HCT116 (cell line): ENCODE data around the gene PRPH2.

ENCODE experiments used
- CTCF ChIP-seq, 3 experiments: fragments of 200-600 bp in 1 of 3; sonication (generic) in 1 of 3; IDR thresholded peaks in 2 of 3; conservative IDR thresholded peaks in 1 of 3; 2 replicates each; pipeline ENCODE4 v1.5.1; 2012 to 2017; ENCODE audit warnings: low read depth in 2 of 3, low read length in 2 of 3, antibody characterized with exemption in 1 of 3, borderline replicate concordance in 1 of 3, control low read depth in 1 of 3, mild to moderate bottlenecking in 1 of 3, mixed read lengths in 1 of 3, mixed run types in 1 of 3, moderate library complexity in 1 of 3; ENCODE audit not compliant: insufficient read depth in 1 of 3
- EGR1 ChIP-seq: IDR thresholded peaks from 2 replicates; pipeline ENCODE4 v1.6.1; 2012; ENCODE audit warnings: low read depth
- ELF1 ChIP-seq: IDR thresholded peaks from 2 replicates; pipeline ENCODE4 v1.6.1; 2012; ENCODE audit warnings: low read depth, borderline replicate concordance
- EZH2 ChIP-seq: fragments of 200-600 bp; sonication (generic); IDR thresholded peaks from 2 replicates; pipeline ENCODE4 v1.6.1; 2017; ENCODE audit warnings: antibody characterized with exemption, mixed run types
- EZH2phosphoT487 ChIP-seq: fragments of 200-600 bp; IDR thresholded peaks from 2 replicates; pipeline ENCODE4 v1.6.1; 2018; ENCODE audit warnings: antibody characterized with exemption, borderline replicate concordance
- FOSL1 ChIP-seq: IDR thresholded peaks from 2 replicates; pipeline ENCODE4 v1.6.1; 2012; ENCODE audit warnings: low read depth
- JUND ChIP-seq: IDR thresholded peaks from 2 replicates; pipeline ENCODE4 v1.6.1; 2012
- MAX ChIP-seq: IDR thresholded peaks from 2 replicates; pipeline ENCODE4 v1.6.1; 2012
- POLR2A ChIP-seq: IDR thresholded peaks from 2 replicates; pipeline ENCODE4 v1.7.0; 2011; ENCODE audit warnings: borderline replicate concordance; ENCODE audit not compliant: insufficient read depth, insufficient read length; ENCODE audit errors: extremely low read depth
- POLR2AphosphoS5 ChIP-seq: IDR thresholded peaks from 2 replicates; pipeline ENCODE4 v1.6.1; 2011; ENCODE audit warnings: mild to moderate bottlenecking, low read depth, low read length, moderate library complexity
- RAD21 ChIP-seq: IDR thresholded peaks from 2 replicates; pipeline ENCODE4 v1.6.1; 2012; ENCODE audit warnings: low read depth, mild to moderate bottlenecking
- SIN3A ChIP-seq: IDR thresholded peaks from 2 replicates; pipeline ENCODE4 v1.6.1; 2012; ENCODE audit warnings: low read depth
- TCF7L2 ChIP-seq: IDR thresholded peaks from 2 replicates; pipeline ENCODE4 v1.7.0; 2011; ENCODE audit warnings: borderline replicate concordance, inconsistent platforms; ENCODE audit not compliant: insufficient read depth, insufficient read length; ENCODE audit errors: extremely low read depth
- ZNF274 ChIP-seq: fragments of 200-500 bp; sonication (Bioruptor generic); IDR thresholded peaks from 2 replicates; pipeline ENCODE4 v1.6.1; 2014; ENCODE audit warnings: mild to moderate bottlenecking, low read depth, low read length, inconsistent platforms

GRCh38 chr6:42769051-42769450, 46.7 kb upstream of the PRPH2 start:
- TF ChIP-seq CTCF (IDR thresholded peaks at IDR 0.05 in 2 of 3, conservative IDR thresholded peaks at IDR 0.05 in 1 of 3; ENCODE audit: borderline replicate concordance in 1 of 3, insufficient read depth in 1 of 3, low read depth in 2 of 3, low read length in 2 of 3) (no peak), EZH2phosphoT487 (no peak), TCF7L2 (no peak), EZH2 (no peak), ELF1 (no peak), SIN3A (no peak), FOSL1 (no peak), POLR2A (no peak), ZNF274 (no peak), EGR1 (no peak), JUND (no peak), RAD21 (no peak), MAX (no peak), POLR2AphosphoS5 (no peak)
